ENCODE results near the gene PRR35. TPM values are rescaled to one million over a fixed set of nuclear protein-coding genes. Genes with fewer than 3 reads are reported as not detected.

The PRR35 gene
- total RNA-seq, 1 donor from 2014 or later = 0.25 TPM

- no peak overlapping the region for H3K27ac Mint-ChIP-seq
- H3K4me1 Mint-ChIP-seq = peaks cover 2% of the 10 kb centered on the region
Measured at GRCh38 chr16:609316-609715, 49.1 kb downstream of the PRR35 start.

DNA sequence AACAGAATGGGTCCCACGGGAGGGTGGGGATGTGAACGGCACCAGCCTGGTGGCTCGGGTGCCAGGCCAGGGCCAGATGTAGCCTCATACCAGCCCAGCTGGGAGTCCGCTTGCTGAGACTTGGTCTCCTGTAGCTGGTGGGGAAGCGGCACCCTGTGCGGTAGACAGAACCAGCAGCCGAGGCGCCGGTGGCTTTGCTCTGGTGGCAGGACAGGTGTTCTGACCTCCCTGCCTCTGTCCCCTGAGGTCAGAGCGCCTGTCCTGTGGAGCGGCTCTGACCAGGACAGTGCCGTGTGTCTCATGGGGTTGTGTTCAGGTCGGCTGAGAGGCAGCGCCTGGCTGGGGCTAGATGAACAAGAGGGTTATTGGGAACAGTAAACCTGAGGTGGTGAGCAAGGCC lies 49.8 kb downstream of the PRR35 start:
- H3K36me3 Mint-ChIP-seq = peaks cover 15% of the 10 kb centered on the region
- no peak for DNase-seq (ENCODE audit: low spot score in 2 of 2, unreplicated experiment in 2 of 2)
- no peak overlapping the region for H3K27ac Mint-ChIP-seq
- no peaks in the 10 kb centered on the region for H3K9me3 Mint-ChIP-seq
- H3K4me3 Mint-ChIP-seq = no peak overlapping the region
- peaks cover 2% of the 10 kb centered on the region for H3K4me1 Mint-ChIP-seq
- TF ChIP-seq, protein P1, sequence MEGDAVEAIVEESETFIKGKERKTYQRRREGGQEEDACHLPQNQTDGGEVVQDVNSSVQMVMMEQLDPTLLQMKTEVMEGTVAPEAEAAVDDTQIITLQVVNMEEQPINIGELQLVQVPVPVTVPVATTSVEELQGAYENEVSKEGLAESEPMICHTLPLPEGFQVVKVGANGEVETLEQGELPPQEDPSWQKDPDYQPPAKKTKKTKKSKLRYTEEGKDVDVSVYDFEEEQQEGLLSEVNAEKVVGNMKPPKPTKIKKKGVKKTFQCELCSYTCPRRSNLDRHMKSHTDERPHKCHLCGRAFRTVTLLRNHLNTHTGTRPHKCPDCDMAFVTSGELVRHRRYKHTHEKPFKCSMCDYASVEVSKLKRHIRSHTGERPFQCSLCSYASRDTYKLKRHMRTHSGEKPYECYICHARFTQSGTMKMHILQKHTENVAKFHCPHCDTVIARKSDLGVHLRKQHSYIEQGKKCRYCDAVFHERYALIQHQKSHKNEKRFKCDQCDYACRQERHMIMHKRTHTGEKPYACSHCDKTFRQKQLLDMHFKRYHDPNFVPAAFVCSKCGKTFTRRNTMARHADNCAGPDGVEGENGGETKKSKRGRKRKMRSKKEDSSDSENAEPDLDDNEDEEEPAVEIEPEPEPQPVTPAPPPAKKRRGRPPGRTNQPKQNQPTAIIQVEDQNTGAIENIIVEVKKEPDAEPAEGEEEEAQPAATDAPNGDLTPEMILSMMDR (IDR thresholded peaks at IDR 0.05; ENCODE audit: unreplicated experiment) = no peak
- no peaks in the 10 kb centered on the region for H3K27me3 Mint-ChIP-seq (ENCODE audit: low read depth)

More at GRCh38 chr16:609316-609715, 49.1 kb downstream of the PRR35 start:
- Mint-ChIP-seq H3K27me3 (ENCODE audit: low read depth) (no peaks in the 10 kb centered on the region), H3K9me3 (peaks cover 3% of the 10 kb centered on the region), H3K36me3 (peaks cover 13% of the 10 kb centered on the region), H3K4me3 (no peak overlapping the region)
- TF ChIP-seq, protein P1 (IDR thresholded peaks at IDR 0.05; ENCODE audit: unreplicated experiment) = no peak
- no peak for DNase-seq (ENCODE audit: low spot score in 2 of 2, unreplicated experiment in 2 of 2)

GRCh38 chr16:610513-611381 lies 50.6 kb downstream of the PRR35 start:
- Mint-ChIP-seq H3K4me3 (no peak overlapping the region), H3K27me3 (ENCODE audit: low read depth) (no peaks in the 10 kb centered on the region), H3K4me1 (peaks cover 2% of the 10 kb centered on the region), H3K36me3 (peaks cover 17% of the 10 kb centered on the region), H3K9me3 (no peaks in the 10 kb centered on the region), H3K27ac (no peak overlapping the region)
- no peak for DNase-seq (ENCODE audit: low spot score in 2 of 2, unreplicated experiment in 2 of 2)
- TF ChIP-seq, protein P1 (IDR thresholded peaks at IDR 0.05; ENCODE audit: unreplicated experiment) = peak; percentile 25

DNA sequence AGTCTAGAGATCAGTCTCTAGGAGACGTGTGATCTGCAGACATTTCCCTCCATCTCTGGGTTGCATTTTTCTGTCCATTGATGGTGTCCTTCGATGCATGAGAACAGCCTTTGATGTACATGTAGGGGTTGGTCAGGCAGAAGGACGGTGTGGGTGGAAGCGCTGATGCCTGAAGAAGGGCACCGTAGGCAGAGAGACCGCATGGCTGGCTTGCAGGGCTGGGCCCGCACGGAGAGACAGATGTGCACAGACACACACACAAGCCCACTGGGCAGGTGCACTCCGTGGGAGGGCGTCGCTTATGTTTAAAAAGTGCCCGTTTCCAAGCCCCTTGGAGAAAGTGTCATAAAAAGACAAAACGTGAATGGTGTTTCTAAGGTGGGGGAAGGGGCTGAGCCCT lies 54.9 kb downstream of the PRR35 start:
- no peak overlapping the region for H3K27ac Mint-ChIP-seq
- peaks cover 2% of the 10 kb centered on the region for H3K4me1 Mint-ChIP-seq
- TF ChIP-seq, protein P1 (IDR thresholded peaks at IDR 0.05; ENCODE audit: unreplicated experiment) = no peak
- H3K27me3 Mint-ChIP-seq (ENCODE audit: low read depth) = no peaks in the 10 kb centered on the region
- H3K4me3 Mint-ChIP-seq = no peak overlapping the region
- no peaks in the 10 kb centered on the region for H3K9me3 Mint-ChIP-seq
- H3K36me3 Mint-ChIP-seq = peaks cover 14% of the 10 kb centered on the region
- DNase-seq (ENCODE audit: low spot score in 2 of 2, unreplicated experiment in 2 of 2) = no peak

Small RNAs within 50 kb of the gene (microRNA-seq; reads per million reads assigned to microRNA genes)
- gene MIR3176 = 1.2 reads per million
- 2.1 reads per million for gene MIR5587

Other genes starting within 250 kb of the PRR35 start
- gene AXIN1, start 207.7 kb upstream of the PRR35 start, total RNA-seq = 31.1 to 34.0 TPM (median 33.2 TPM) in 3 replicates
- gene MRPL28, start 189.9 kb upstream of the PRR35 start, total RNA-seq = 75.3 to 75.9 TPM (median 75.9 TPM) in 3 replicates
- 48.6 to 51.4 TPM (median 49.0 TPM) in 3 replicates for gene PGAP6, start 178.4 kb upstream of the PRR35 start, total RNA-seq
- gene NME4, start 163.2 kb upstream of the PRR35 start, total RNA-seq = 252 to 258 TPM (median 253 TPM) in 3 replicates
- gene DECR2, start 158.5 kb upstream of the PRR35 start, total RNA-seq = 29.3 to 35.4 TPM (median 31.2 TPM) in 3 replicates
- 53.9 to 68.8 TPM (median 59.7 TPM) in 3 replicates for gene RAB11FIP3, start 134.7 kb upstream of the PRR35 start, total RNA-seq
- 48.2 to 49.1 TPM (median 48.7 TPM) in 3 replicates for gene CAPN15, start 32.7 kb upstream of the PRR35 start, total RNA-seq
- 2.3 to 3.0 TPM (median 2.7 TPM) in 3 replicates for gene NHLRC4, start 6.6 kb downstream of the PRR35 start, total RNA-seq
- 78.5 to 86.7 TPM (median 84.8 TPM) in 3 replicates for gene PIGQ, start 9.6 kb downstream of the PRR35 start, total RNA-seq
- gene RAB40C, start 29.7 kb downstream of the PRR35 start, total RNA-seq = 23.2 to 26.2 TPM (median 25.5 TPM) in 3 replicates
- gene WFIKKN1, start 70.6 kb downstream of the PRR35 start, total RNA-seq = 0.47 to 0.94 TPM (median 0.84 TPM) in 3 replicates
- 72.1 to 74.0 TPM (median 73.2 TPM) in 3 replicates for gene METTL26, start 75.9 kb downstream of the PRR35 start, total RNA-seq
- 20.5 to 24.6 TPM (median 21.7 TPM) in 3 replicates for gene MCRIP2, start 81.4 kb downstream of the PRR35 start, total RNA-seq
- 75.9 to 86.9 TPM (median 77.2 TPM) in 3 replicates for gene WDR90, start 89.0 kb downstream of the PRR35 start, total RNA-seq
- gene RHOT2, start 107.7 kb downstream of the PRR35 start, total RNA-seq = 190 to 207 TPM (median 194 TPM) in 3 replicates
- 5.9 to 6.1 TPM (median 6.0 TPM) in 3 replicates for gene RHBDL1, start 115.3 kb downstream of the PRR35 start, total RNA-seq
- gene STUB1, start 120.0 kb downstream of the PRR35 start, total RNA-seq = 69.4 to 79.9 TPM (median 72.5 TPM) in 3 replicates
- 46.1 to 51.2 TPM (median 46.5 TPM) in 3 replicates for gene JMJD8, start 123.9 kb downstream of the PRR35 start, total RNA-seq
- gene WDR24, start 130.0 kb downstream of the PRR35 start, total RNA-seq = 20.6 to 22.8 TPM (median 21.9 TPM) in 3 replicates
- 0.18 to 0.85 TPM (median 0.23 TPM) in 3 replicates for gene FBXL16, start 145.4 kb downstream of the PRR35 start, total RNA-seq
- gene METRN, start 154.7 kb downstream of the PRR35 start, total RNA-seq = 12.8 to 15.3 TPM (median 15.1 TPM) in 3 replicates
- 26.2 to 33.8 TPM (median 27.5 TPM) in 3 replicates for gene ANTKMT, start 160.8 kb downstream of the PRR35 start, total RNA-seq
- gene CCDC78, start 166.0 kb downstream of the PRR35 start, total RNA-seq = 2.5 to 3.2 TPM (median 2.7 TPM) in 3 replicates
- 6.4 to 8.6 TPM (median 7.4 TPM) in 3 replicates for gene HAGHL, start 166.7 kb downstream of the PRR35 start, total RNA-seq
- 39.9 to 46.0 TPM (median 45.1 TPM) in 3 replicates for gene CIAO3, start 180.6 kb downstream of the PRR35 start, total RNA-seq
- 5.0 to 5.8 TPM (median 5.7 TPM) in 3 replicates for gene MSLN, start 200.3 kb downstream of the PRR35 start, total RNA-seq
- gene RPUSD1, start 228.0 kb downstream of the PRR35 start, total RNA-seq = 21.5 to 23.0 TPM (median 21.9 TPM) in 3 replicates
- gene CHTF18, start 228.2 kb downstream of the PRR35 start, total RNA-seq = 85.6 to 89.2 TPM (median 87.5 TPM) in 3 replicates
- gene GNG13, start 240.3 kb downstream of the PRR35 start, total RNA-seq = not detected in 3 replicates